SJCRH30 (cell line): ENCODE measurements around the gene OR6C70. TPM values are rescaled to one million over a fixed set of nuclear protein-coding genes. Genes with fewer than 3 reads are reported as not detected.
"Not testable (repeated sequence)": the region's sequence is repeated elsewhere in the genome, so short reads cannot be mapped to it uniquely, and the experiment has no call there.

ENCODE experiments used
- DNase-seq, 2 experiments: peaks; one replicate each; pipeline ENCODE4 v3.0.0-alpha.2; 2015 to 2020
- H3K27ac ChIP-seq: fragments of 250-450 bp; sonication (Bioruptor Pico); 2 replicates; pipeline ENCODE4 v1.5.1; 2020; ENCODE audit warnings: mild to moderate bottlenecking, moderate library complexity
- H3K27me3 ChIP-seq: fragments of 250-450 bp; sonication (Bioruptor Pico); 2 replicates; pipeline ENCODE4 v1.5.1; 2020; ENCODE audit warnings: mild to moderate bottlenecking, moderate library complexity
- H3K36me3 ChIP-seq: fragments of 250-450 bp; sonication (Bioruptor Pico); 2 replicates; pipeline ENCODE4 v1.5.1; 2020; ENCODE audit warnings: mild to moderate bottlenecking, moderate library complexity
- H3K4me1 ChIP-seq: fragments of 250-450 bp; sonication (Bioruptor Pico); 2 replicates; pipeline ENCODE4 v1.5.1; 2020; ENCODE audit warnings: mild to moderate bottlenecking, moderate library complexity
- H3K4me3 ChIP-seq: fragments of 250-450 bp; sonication (Bioruptor Pico); 2 replicates; pipeline ENCODE4 v1.5.1; 2020; ENCODE audit warnings: mild to moderate bottlenecking, moderate library complexity
- H3K9me3 ChIP-seq: fragments of 250-450 bp; sonication (Bioruptor Pico); replicated peaks from 2 replicates; pipeline ENCODE4 v1.5.1; 2020; ENCODE audit warnings: mild to moderate bottlenecking, moderate library complexity
- total RNA-seq: library from RNA; depleted of rRNA; stranded (reverse); fragments of >200 nt; shearing (Covaris generic); gene quantifications from 2 replicates; pipeline ENCODE4 v1.2.3, GENCODE V29; 2014; rRNA removed

The OR6C70 gene
- total RNA-seq, 1 experiment from 2014 or later: not detected

GRCh38 chr12:55445357-55445756, 24.6 kb downstream of the OR6C70 start:
- no peak overlapping the region for H3K27ac ChIP-seq
- DNase-seq: no peak
- H3K27me3 ChIP-seq: no peaks in the 10 kb centered on the region
- H3K9me3 ChIP-seq: no peaks in the 10 kb centered on the region
- H3K4me1 ChIP-seq: no peaks in the 10 kb centered on the region
- no peak overlapping the region for H3K4me3 ChIP-seq
- H3K36me3 ChIP-seq: no peaks in the 10 kb centered on the region

DNA sequence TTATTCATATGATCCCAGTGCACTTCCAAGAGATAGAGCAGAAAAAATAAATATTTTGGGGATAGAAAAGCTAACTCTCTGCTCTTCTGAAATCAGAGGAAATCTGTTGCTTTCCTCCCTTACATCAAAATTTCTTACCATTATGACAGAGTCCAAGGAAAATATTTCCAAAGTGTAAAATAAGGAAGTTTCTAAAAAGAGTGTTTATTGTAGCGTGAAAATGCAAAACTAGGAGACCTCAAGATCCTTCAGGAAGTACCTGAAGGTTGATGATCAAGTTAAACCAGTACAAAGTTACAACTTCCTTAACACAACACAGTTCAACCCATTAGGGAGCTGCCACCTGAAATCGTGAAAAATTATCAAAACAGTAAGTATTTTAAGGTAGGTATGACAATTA, 26.2 kb downstream of the OR6C70 start, which contains the start of gene OR6C2:
Gene OR6C2, plus strand, starts transcription at position 301 of the 400 bp plus-strand sequence. CDS start 8,138 bp downstream, outside the sequence.
- Histone ChIP-seq H3K27ac (no peak within 1 kb of the TSS), H3K27me3 (no peaks in the 10 kb centered on the region), H3K9me3 (no peaks in the 10 kb centered on the region), H3K4me3 (no peak within 1 kb of the TSS), H3K36me3 (no peaks in the 10 kb centered on the region), H3K4me1 (no peaks in the 10 kb centered on the region)
- no peak for DNase-seq

DNA sequence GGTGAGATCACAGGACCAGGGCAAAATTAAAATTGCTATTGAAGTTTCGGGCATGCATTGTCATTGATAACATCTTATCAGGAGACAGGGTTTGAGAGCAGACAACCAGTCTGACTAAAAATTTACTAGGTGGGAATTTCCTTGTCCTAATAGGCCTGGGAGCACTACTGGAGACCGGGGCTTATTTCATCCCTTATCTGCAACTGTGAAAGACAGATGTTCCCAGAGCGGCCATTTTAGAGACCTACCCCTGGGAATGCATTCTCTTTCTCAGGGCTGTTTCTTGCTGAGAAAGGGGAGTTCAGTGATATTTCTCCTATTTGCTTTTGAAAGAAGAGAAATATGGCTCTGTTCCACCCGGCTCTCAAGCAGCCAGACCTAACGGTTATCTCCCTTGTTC, 28.7 kb downstream of the OR6C70 start:
- not testable (repeated sequence) for DNase-seq, H3K27ac ChIP-seq, H3K9me3 ChIP-seq, H3K4me1 ChIP-seq, H3K4me3 ChIP-seq, H3K27me3 ChIP-seq, H3K36me3 ChIP-seq

GRCh38 chr12:55428331-55429243, 41.4 kb downstream of the OR6C70 start:
- H3K27me3 ChIP-seq: no peaks in the 10 kb centered on the region
- no peaks in the 10 kb centered on the region for H3K4me1 ChIP-seq
- no peak for DNase-seq
- H3K4me3 ChIP-seq: no peak overlapping the region
- no peaks in the 10 kb centered on the region for H3K36me3 ChIP-seq
- H3K9me3 ChIP-seq: no peaks in the 10 kb centered on the region
- no peak overlapping the region for H3K27ac ChIP-seq

DNA sequence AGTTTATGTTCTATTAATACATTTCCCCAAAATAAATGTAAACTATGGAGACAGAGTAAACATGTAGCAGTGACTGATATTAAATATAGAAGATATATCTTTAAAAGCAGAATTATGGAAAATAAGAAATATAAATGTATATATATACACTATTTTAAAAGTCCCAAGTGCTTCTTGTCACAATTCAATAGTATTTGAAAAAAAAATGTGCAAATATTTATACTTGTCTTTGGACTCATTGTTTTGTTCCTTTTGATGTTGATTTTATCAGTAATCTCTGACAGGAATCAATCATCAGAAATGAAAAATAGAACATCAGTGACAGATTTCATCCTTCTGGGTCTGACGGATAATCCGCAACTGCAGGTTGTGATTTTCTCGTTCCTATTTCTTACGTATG, 44.0 kb downstream of the OR6C70 start, which contains the start of gene OR6C76:
Gene OR6C76, plus strand, starts transcription at position 301 of the 400 bp plus-strand sequence. Its CDS starts 0 bp downstream, at position 301.
- no peaks in the 10 kb centered on the region for H3K36me3 ChIP-seq
- no peak within 1 kb of the TSS for H3K4me3 ChIP-seq
- H3K27me3 ChIP-seq: no peaks in the 10 kb centered on the region
- H3K9me3 ChIP-seq: no peaks in the 10 kb centered on the region
- H3K4me1 ChIP-seq: no peaks in the 10 kb centered on the region
- H3K27ac ChIP-seq: no peak within 1 kb of the TSS
- DNase-seq: no peak

GRCh38 chr12:55420307-55420962, 49.5 kb downstream of the OR6C70 start:
- DNase-seq: no peak
- H3K9me3 ChIP-seq: no peaks in the 10 kb centered on the region
- H3K4me1 ChIP-seq: no peaks in the 10 kb centered on the region
- no peak overlapping the region for H3K4me3 ChIP-seq
- H3K36me3 ChIP-seq: no peaks in the 10 kb centered on the region
- no peaks in the 10 kb centered on the region for H3K27me3 ChIP-seq
- H3K27ac ChIP-seq: no peak overlapping the region

Other genes with a start within 250 kb of the OR6C70 start
- not detected in 2 replicates for gene OR10A7, start 249.1 kb downstream of the OR6C70 start, total RNA-seq
- gene OR6C74, start 225.5 kb downstream of the OR6C70 start, total RNA-seq: not detected in 2 replicates
- not detected in 2 replicates for gene OR6C6, start 173.6 kb downstream of the OR6C70 start, total RNA-seq
- not detected in 2 replicates for gene OR6C1, start 155.8 kb downstream of the OR6C70 start, total RNA-seq
- gene OR6C3, start 139.4 kb downstream of the OR6C70 start, total RNA-seq: not detected in 2 replicates
- not detected in 2 replicates for gene OR6C75, start 107.2 kb downstream of the OR6C70 start, total RNA-seq
- not detected in 2 replicates for gene OR6C65, start 69.6 kb downstream of the OR6C70 start, total RNA-seq
- not detected in 2 replicates for gene OR6C76, start 43.9 kb downstream of the OR6C70 start, total RNA-seq
- gene OR6C2, start 26.1 kb downstream of the OR6C70 start, total RNA-seq: not detected in 2 replicates
- gene OR6C68, start 22.2 kb upstream of the OR6C70 start, total RNA-seq: not detected in 2 replicates
- gene OR6C4, start 79.5 kb upstream of the OR6C70 start, total RNA-seq: not detected in 2 replicates
- gene OR2AP1, start 102.3 kb upstream of the OR6C70 start, total RNA-seq: not detected in 2 replicates
- not detected in 2 replicates for gene OR10P1, start 166.8 kb upstream of the OR6C70 start, total RNA-seq
- 21.8 and 27.1 TPM in 2 replicates for gene ITGA7, start 237.8 kb upstream of the OR6C70 start, total RNA-seq
- 66.7 and 76.2 TPM in 2 replicates for gene BLOC1S1, start 245.9 kb upstream of the OR6C70 start, total RNA-seq